IMR-90 (cell line): ENCODE results near the gene ANP32B. TPM values are rescaled to one million over a fixed set of nuclear protein-coding genes. Genes with fewer than 3 reads are reported as not detected.

Experiments
- ATAC-seq: fragments of 200-7000 bp; cut with Tn5 transposase; 2 replicates; pipeline ENCODE4 v1.9.1; 2020; ENCODE audit warnings: low read depth, mild to moderate bottlenecking, moderate library complexity
- BruUV-seq: library from RNA; stranded (reverse); fragments of 400-500 nt; replicated peaks from 2 replicates; lab custom pipeline; 2021; lab: Mats Ljungman, UMichigan
- CTCF ChIA-PET: fragments of 300-600 bp; formaldehyde crosslinking; extraction: SDS; loops from one replicate; lab custom pipeline; 2021; ENCODE audit warnings: antibody characterized with exemption; lab: Yijun Ruan, JAX
- POLR2A ChIA-PET: fragments of 300-600 bp; sonication (Branson Sonifier 250); formaldehyde crosslinking; loops from one replicate; lab custom pipeline; 2022; ENCODE audit warnings: antibody characterized with exemption; ENCODE audit not compliant: unreplicated experiment; lab: Charles Lee
- DNase-seq: peaks from one replicate; pipeline ENCODE4 v3.0.0; 2013
- H2AFZ ChIP-seq: replicated peaks from 2 replicates; pipeline ENCODE3; 2013; ENCODE audit warnings: low read length, mild to moderate bottlenecking; ENCODE audit not compliant: poor library complexity
- H2AK5ac ChIP-seq: 2 replicates; pipeline ENCODE4 v1.6.1; 2013; ENCODE audit warnings: low read depth, low read length, inconsistent platforms
- H2AK9ac ChIP-seq: replicated peaks from 2 replicates; pipeline ENCODE3; 2013; ENCODE audit warnings: mild to moderate bottlenecking, low read depth, low read length, moderate library complexity; ENCODE audit not compliant: poor library complexity
- H2BK120ac ChIP-seq: 2 replicates; pipeline ENCODE4 v1.6.1; 2013; ENCODE audit warnings: low read depth, low read length, inconsistent platforms
- H2BK15ac ChIP-seq: 3 replicates; pipeline ENCODE4 v1.6.1; 2013; ENCODE audit warnings: low read depth, low read length, inconsistent platforms
- H2BK20ac ChIP-seq: 2 replicates; pipeline ENCODE4 v1.6.1; 2013; ENCODE audit warnings: low read depth, mild to moderate bottlenecking, inconsistent platforms, low read length, moderate library complexity
- H2BK5ac ChIP-seq: 2 replicates; pipeline ENCODE4 v1.6.1; 2013; ENCODE audit warnings: mild to moderate bottlenecking, low read depth, low read length, inconsistent platforms; ENCODE audit not compliant: poor library complexity, severe bottlenecking
- H3K14ac ChIP-seq: replicated peaks from 2 replicates; pipeline ENCODE4 v1.6.1; 2013; ENCODE audit warnings: low read depth, low read length, inconsistent platforms
- H3K18ac ChIP-seq: 2 replicates; pipeline ENCODE4 v1.6.1; 2013; ENCODE audit warnings: low read depth, low read length, control low read depth
- H3K23ac ChIP-seq: 2 replicates; pipeline ENCODE4 v1.6.1; 2013; ENCODE audit warnings: low read depth, low read length, inconsistent platforms
- H3K27ac ChIP-seq: 2 replicates; pipeline ENCODE4 v1.5.1; 2013; ENCODE audit warnings: mild to moderate bottlenecking, control low read depth, low read length; ENCODE audit not compliant: insufficient read depth
- H3K27me3 ChIP-seq: 2 replicates; pipeline ENCODE4 v1.6.1; 2013; ENCODE audit warnings: low read length; ENCODE audit not compliant: control insufficient read depth, insufficient read depth
- H3K36me3 ChIP-seq: 2 replicates; pipeline ENCODE4 v1.6.1; 2013; ENCODE audit warnings: low read length, mixed read lengths; ENCODE audit not compliant: control insufficient read depth, insufficient read depth
- H3K4ac ChIP-seq: 2 replicates; pipeline ENCODE4 v1.6.1; 2013; ENCODE audit warnings: low read depth, low read length, inconsistent platforms
- H3K4me1 ChIP-seq: 2 replicates; pipeline ENCODE4 v1.6.1; 2013; ENCODE audit warnings: low read length, mixed read lengths; ENCODE audit not compliant: control insufficient read depth, insufficient read depth
- H3K4me2 ChIP-seq: 2 replicates; pipeline ENCODE4 v1.6.1; 2013; ENCODE audit warnings: low read depth, mild to moderate bottlenecking, control low read depth, low read length, moderate library complexity
- H3K4me3 ChIP-seq: 2 replicates; pipeline ENCODE4 v1.5.1; 2013; ENCODE audit warnings: low read depth, mild to moderate bottlenecking, control low read depth, low read length, moderate library complexity; ENCODE audit not compliant: insufficient read depth
- H3K56ac ChIP-seq: 2 replicates; pipeline ENCODE4 v1.6.1; 2013; ENCODE audit warnings: low read length, inconsistent platforms; ENCODE audit not compliant: insufficient read depth; ENCODE audit errors: extremely low read depth
- H3K79me1 ChIP-seq, 2 experiments: 2 replicates each; pipeline ENCODE4 v1.6.1; 2013; ENCODE audit warnings: low read length in 2 of 2, inconsistent platforms in 1 of 2, low read depth in 1 of 2
- H3K9ac ChIP-seq: 2 replicates; pipeline ENCODE4 v1.6.1; 2013; ENCODE audit warnings: low read depth, low read length, control low read depth
- H3K9me1 ChIP-seq: 2 replicates; pipeline ENCODE4 v1.6.1; 2013; ENCODE audit warnings: low read length, inconsistent platforms; ENCODE audit not compliant: insufficient read depth
- H3K9me3 ChIP-seq: 2 replicates; pipeline ENCODE4 v1.6.1; 2013; ENCODE audit warnings: low read length; ENCODE audit not compliant: control insufficient read depth, insufficient read depth
- H4K20me1 ChIP-seq: 2 replicates; pipeline ENCODE4 v1.6.1; 2013; ENCODE audit warnings: low read length, inconsistent platforms; ENCODE audit not compliant: insufficient read depth
- H4K5ac ChIP-seq: 2 replicates; pipeline ENCODE4 v1.6.1; 2013; ENCODE audit warnings: mild to moderate bottlenecking, low read depth, low read length, control low read depth
- H4K8ac ChIP-seq, 2 experiments: 2 replicates each; pipeline ENCODE4 v1.6.1; 2013; ENCODE audit warnings: low read depth in 2 of 2, low read length in 2 of 2, control low read depth in 1 of 2, inconsistent platforms in 1 of 2
- H4K91ac ChIP-seq: 2 replicates; pipeline ENCODE4 v1.6.1; 2013; ENCODE audit warnings: low read depth, low read length, inconsistent platforms; ENCODE audit not compliant: insufficient read depth
- CEBPB ChIP-seq: IDR thresholded peaks from 2 replicates; pipeline ENCODE4 v1.6.1; 2012; ENCODE audit warnings: low read depth, low read length, improper control_type of control experiment
- CTCF ChIP-seq: conservative IDR thresholded peaks from 2 replicates; pipeline ENCODE4 v1.5.1; 2012; ENCODE audit warnings: mild to moderate bottlenecking, low read depth, low read length, improper control_type of control experiment
- ELK1 ChIP-seq: fragments of 150-350 bp; IDR thresholded peaks from 2 replicates; pipeline ENCODE4 v1.6.1; 2016; ENCODE audit warnings: low read depth, mild to moderate bottlenecking, low read length, moderate library complexity, borderline replicate concordance
- MAZ ChIP-seq: IDR thresholded peaks from 2 replicates; pipeline ENCODE4 v1.6.1; 2012; ENCODE audit warnings: low read depth, mild to moderate bottlenecking, low read length, improper control_type of control experiment, moderate library complexity, borderline replicate concordance
- MXI1 ChIP-seq: IDR thresholded peaks from 2 replicates; pipeline ENCODE4 v1.6.1; 2012; ENCODE audit warnings: low read depth, mild to moderate bottlenecking, low read length, moderate library complexity, borderline replicate concordance
- RAD21 ChIP-seq: IDR thresholded peaks from 2 replicates; pipeline ENCODE4 v1.6.1; 2012; ENCODE audit warnings: low read length, improper control_type of control experiment
- RCOR1 ChIP-seq: IDR thresholded peaks from 2 replicates; pipeline ENCODE4 v1.6.1; 2012; ENCODE audit warnings: mild to moderate bottlenecking, low read length, improper control_type of control experiment; ENCODE audit not compliant: insufficient replicate concordance
- SMC3 ChIP-seq: fragments of 150-350 bp; IDR thresholded peaks from 2 replicates; pipeline ENCODE4 v1.6.1; 2016; ENCODE audit warnings: low read depth, mild to moderate bottlenecking, antibody characterized with exemption, low read length, moderate library complexity
- WGBS, 2 experiments: methylation state at CpG; one replicate each; pipeline versions ENCODE4 v1.1.5 to v1.1.7; 2013; ENCODE audit warnings: missing lambda C conversion rate in 2 of 2; ENCODE audit not compliant: insufficient read length in 1 of 2; ENCODE audit errors: extremely low coverage in 2 of 2; 5-methylcytosine and 5-hydroxymethylcytosine counted together
- dilution Hi-C: fragments of 300-500 bp; cut with HindIII; formaldehyde crosslinking; loops from one replicate; pipeline ENCODE4 v1.14.3; 2018; ENCODE audit warnings: low sequenced_read_pairs; ENCODE audit not compliant: unreplicated experiment
- in situ Hi-C: fragments of 300-500 bp; cut with MboI; formaldehyde crosslinking; loops from 3 replicates; pipeline ENCODE4 v1.14.3; 2019; ENCODE audit warnings: low sequenced_read_pairs, inconsistent platforms, mixed read lengths
- intact Hi-C: fragments of 100-400 bp; cut with micrococcal nuclease; formaldehyde crosslinking; loops from 2 replicates; pipeline ENCODE4 v1.10.0; 2022
- polyA plus RNA-seq, 3 experiments: library from polyadenylated mRNA; depleted of rRNA; stranded (reverse); fragments of >200 nt; gene quantifications; 2 replicates each; pipeline ENCODE4 v1.2.3, GENCODE V29; 2012; ENCODE audit warnings: low replicate concordance in 1 of 3
- total RNA-seq: library from RNA; depleted of rRNA; stranded (reverse); fragments of >200 nt; gene quantifications from 2 replicates; pipeline ENCODE4 v1.2.3, GENCODE V29; 2012

The ANP32B gene
- total and polyA plus RNA-seq, 2 of the 4 experiments (the other 2 are of a cell fraction), result 3.9 to 46.8 TPM

- Histone ChIP-seq H3K4me1 (no peaks in the 10 kb centered on the region), H2BK5ac (no peak overlapping the region), H4K8ac (no peak overlapping the region), H3K4me3 (no peak overlapping the region), H4K91ac (no peak overlapping the region), H2BK120ac (no peak overlapping the region), H3K4me2 (no peak overlapping the region), H2BK20ac (no peak overlapping the region), H3K56ac (no peak overlapping the region), H3K9me1 (no peaks in the 10 kb centered on the region), H3K36me3 (no peaks in the 10 kb centered on the region), H3K4ac (no peak overlapping the region), H3K27me3 (peaks cover 26% of the 10 kb centered on the region), H2BK15ac (no peak overlapping the region), H2AK9ac (no peak overlapping the region), H3K18ac (no peak overlapping the region), H2AFZ (no peak overlapping the region), H3K79me1 (no peaks in the 10 kb centered on the region), H3K9me3 (0 out of 2 replicates have a peak, but pooled peaks cover 4% of the 10 kb centered on the region), H3K9ac (no peak overlapping the region), H3K14ac (no peak overlapping the region), H3K27ac (no peak overlapping the region), H4K5ac (no peak overlapping the region), H4K20me1 (no peaks in the 10 kb centered on the region), H3K23ac (no peak overlapping the region), H2AK5ac (no peak overlapping the region)
- in situ Hi-C loops, result no loop called here
- DNase-seq (no peak), ATAC-seq (no peak)
- dilution Hi-C loops, result no loop called here
- no CpG with 5 or more reads among the region's 7 CpGs for WGBS, 2 experiments
- intact Hi-C loops, result loop anchor here (5.0 kb wide), 1 partner anchor 33 kb away; the partner anchor contains the start of gene HEMGN
- BruUV-seq, result no TSS peak
- TF ChIP-seq CEBPB (no peak), MAZ (no peak), RAD21 (no peak), CTCF (no peak), ELK1 (no peak), MXI1 (no peak), SMC3 (no peak), RCOR1 (no peak)
- CTCF ChIA-PET, result no interaction called here
- POLR2A ChIA-PET, result no interaction called here
These were observed 13.0 kb upstream of the ANP32B start for GRCh38 chr9:97970165-97970564.
